K562 (cell line): ENCODE measurements around the gene IMP4. TPM values are rescaled to one million over a fixed set of nuclear protein-coding genes. Genes with fewer than 3 reads are reported as not detected.

Source experiments
- CBFA2T3 ChIP-seq: fragments of 450-650 bp; IDR thresholded peaks from 2 replicates; pipeline ENCODE4 v1.6.1; 2017
- CHCHD3 ChIP-seq: fragments of 250-450 bp; sonication (Bioruptor Pico); IDR thresholded peaks from 2 replicates; pipeline ENCODE4 v2.1.2; 2022; ENCODE audit warnings: mild to moderate bottlenecking
- ETV5 ChIP-seq: sonication (generic); formaldehyde crosslinking; IDR thresholded peaks from 2 replicates; pipeline ENCODE4 v1.4.0; 2020; ENCODE audit warnings: low read depth, mild to moderate bottlenecking, missing genetic modification reagents
- HDAC1 ChIP-seq, 2 experiments: fragments of 450-650 bp; IDR thresholded peaks; 2 replicates each; pipeline ENCODE4 v1.6.1; 2016 to 2017; ENCODE audit warnings: inconsistent platforms in 1 of 2, mild to moderate bottlenecking in 1 of 2, moderate library complexity in 1 of 2
- HNRNPH1 ChIP-seq: fragments of 200-400 bp; formaldehyde crosslinking; optimal IDR thresholded peaks from 2 replicates; pipeline ENCODE3; 2017; ENCODE audit warnings: low read depth, mild to moderate bottlenecking, low read length, moderate library complexity
- MXI1 ChIP-seq: IDR thresholded peaks from 2 replicates; pipeline ENCODE4 v1.6.1; 2011; ENCODE audit warnings: low read depth, mild to moderate bottlenecking, improper control_type of control experiment, low read length
- MYNN ChIP-seq, 2 experiments: sonication (generic); formaldehyde crosslinking in 1 of 2; IDR thresholded peaks; 2 replicates each; pipeline versions ENCODE4 v1.5.0 to v1.6.1; 2016 to 2020; ENCODE audit warnings: antibody characterized with exemption in 1 of 2, missing genetic modification reagents in 1 of 2
- POLR2AphosphoS5 ChIP-seq: IDR thresholded peaks from 2 replicates; pipeline ENCODE4 v1.6.1; 2011; ENCODE audit warnings: mild to moderate bottlenecking, low read depth, low read length, moderate library complexity; ENCODE audit not compliant: control insufficient read depth, insufficient read depth
- RCOR1 ChIP-seq, 2 experiments: IDR thresholded peaks; 2 replicates each; pipeline ENCODE4 v1.6.1; 2012; ENCODE audit warnings: low read depth in 2 of 2, low read length in 2 of 2, borderline replicate concordance in 1 of 2, improper control_type of control experiment in 1 of 2
- SOX6 ChIP-seq: fragments of 450-650 bp; IDR thresholded peaks from 2 replicates; pipeline ENCODE4 v1.6.1; 2014; ENCODE audit warnings: mild to moderate bottlenecking
- SREBF2 ChIP-seq: sonication (generic); formaldehyde crosslinking; IDR thresholded peaks from 2 replicates; pipeline ENCODE4 v1.4.0; 2020; ENCODE audit warnings: mild to moderate bottlenecking, missing genetic modification reagents
- U2AF2 ChIP-seq: fragments of 200-400 bp; formaldehyde crosslinking; optimal IDR thresholded peaks from 2 replicates; pipeline ENCODE3; 2017; ENCODE audit warnings: low read depth, mild to moderate bottlenecking, low read length
- ZNF253 ChIP-seq: fragments of 250-450 bp; sonication (Bioruptor Pico); conservative IDR thresholded peaks from 2 replicates; pipeline ENCODE4 v1.6.1; 2021; ENCODE audit warnings: mild to moderate bottlenecking
- ZNF280A ChIP-seq: fragments of 450-650 bp; IDR thresholded peaks from 2 replicates; pipeline ENCODE4 v1.6.1; 2018; ENCODE audit warnings: mild to moderate bottlenecking, low read depth; ENCODE audit not compliant: partially characterized antibody
- ZNF766 ChIP-seq: fragments of 200-800 bp; sonication (Bioruptor generic); conservative IDR thresholded peaks from 2 replicates; pipeline ENCODE4 v1.6.1; 2016; ENCODE audit warnings: missing genetic modification characterization, missing compliant biosample characterization
- polyA plus RNA-seq, 8 experiments: library from polyadenylated mRNA; depleted of rRNA in 4 of 8; stranded (reverse) in 5 of 8; unstranded in 3 of 8; fragments of >200 nt; fragmentation: Nextera tagmentation in 2 of 8; fragmentation: Illumina TruSeq in 1 of 8; extraction: Ambion mirVana in 2 of 8; extraction: Trizol in 1 of 8; gene quantifications; 2 replicates each; pipeline versions ENCODE4 v1.2.1 to v1.2.3, GENCODE V29; 2011 to 2014; ENCODE audit warnings: inconsistent platforms in 1 of 8, missing spikeins in 1 of 8
- total RNA-seq, 7 experiments: library from RNA; depleted of rRNA in 6 of 7; stranded (reverse); fragments of >200 nt in 6 of 7; fragmentation: Illumina TruSeq in 2 of 7; extraction: Trizol in 2 of 7; gene quantifications; 2 replicates each; pipeline versions ENCODE4 v1.2.1 to v1.2.3, GENCODE V29; 2011 to 2021; ENCODE audit warnings: low replicate concordance in 1 of 7
- TF ChIP-seq, protein P1 (sequence below): sonication (generic); formaldehyde crosslinking; IDR thresholded peaks from 2 replicates; pipeline ENCODE4 v1.8.0; 2022; ENCODE audit warnings: missing genetic modification reagents, mild to moderate bottlenecking, moderate library complexity, borderline replicate concordance
- TF ChIP-seq, protein P2 (sequence below), 2 experiments: IDR thresholded peaks; 2 replicates each; pipeline ENCODE4 v1.6.1; 2011; ENCODE audit warnings: borderline replicate concordance in 1 of 2, control low read depth in 1 of 2, low read depth in 1 of 2, low read length in 1 of 2, mild to moderate bottlenecking in 1 of 2, mixed read lengths in 1 of 2, moderate library complexity in 1 of 2; ENCODE audit not compliant: insufficient read depth in 1 of 2, insufficient read length in 1 of 2, poor library complexity in 1 of 2, severe bottlenecking in 1 of 2; ENCODE audit errors: extremely low read depth in 1 of 2
- TF ChIP-seq, protein P3 (sequence below): sonication (generic); formaldehyde crosslinking; IDR thresholded peaks from 2 replicates; pipeline ENCODE4 v1.8.0; 2022; ENCODE audit warnings: mild to moderate bottlenecking, missing genetic modification reagents

IMP4 gene
- total and polyA plus RNA-seq, 9 of the 15 experiments (the other 6 are each of a cell fraction or from before 2014, with no cell fraction given), result 35.4 to 209 (median 100.0) TPM

GRCh38 chr2:130380096-130380934, 37.6 kb downstream of the IMP4 start (continued):
- TF ChIP-seq, protein P1, sequence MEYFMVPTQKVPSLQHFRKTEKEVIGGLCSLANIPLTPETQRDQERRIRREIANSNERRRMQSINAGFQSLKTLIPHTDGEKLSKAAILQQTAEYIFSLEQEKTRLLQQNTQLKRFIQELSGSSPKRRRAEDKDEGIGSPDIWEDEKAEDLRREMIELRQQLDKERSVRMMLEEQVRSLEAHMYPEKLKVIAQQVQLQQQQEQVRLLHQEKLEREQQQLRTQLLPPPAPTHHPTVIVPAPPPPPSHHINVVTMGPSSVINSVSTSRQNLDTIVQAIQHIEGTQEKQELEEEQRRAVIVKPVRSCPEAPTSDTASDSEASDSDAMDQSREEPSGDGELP, result peak; percentile 38; the same call in 1 of the 2 replicates
- 0 out of 2 replicates have a peak, but pooled peaks have one; percentile 79 for TF ChIP-seq SREBF2 (CRISPR knock-in tag)
- TF ChIP-seq CHCHD3 (CRISPR knock-in tag), result no peak
- peak; percentile 94 for TF ChIP-seq ETV5 (CRISPR knock-in tag)
- TF ChIP-seq, protein P2, sequence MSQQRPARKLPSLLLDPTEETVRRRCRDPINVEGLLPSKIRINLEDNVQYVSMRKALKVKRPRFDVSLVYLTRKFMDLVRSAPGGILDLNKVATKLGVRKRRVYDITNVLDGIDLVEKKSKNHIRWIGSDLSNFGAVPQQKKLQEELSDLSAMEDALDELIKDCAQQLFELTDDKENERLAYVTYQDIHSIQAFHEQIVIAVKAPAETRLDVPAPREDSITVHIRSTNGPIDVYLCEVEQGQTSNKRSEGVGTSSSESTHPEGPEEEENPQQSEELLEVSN (IDR thresholded peaks at IDR 0.05; ENCODE audit: borderline replicate concordance in 1 of 2, extremely low read depth in 1 of 2, insufficient read depth in 1 of 2, insufficient read length in 1 of 2, low read depth in 1 of 2, low read length in 1 of 2, poor library complexity in 1 of 2, severe bottlenecking in 1 of 2), result peak; percentile 78 to 88
- TF ChIP-seq ZNF253 (CRISPR knock-in tag), result no peak
- TF ChIP-seq, protein P3, sequence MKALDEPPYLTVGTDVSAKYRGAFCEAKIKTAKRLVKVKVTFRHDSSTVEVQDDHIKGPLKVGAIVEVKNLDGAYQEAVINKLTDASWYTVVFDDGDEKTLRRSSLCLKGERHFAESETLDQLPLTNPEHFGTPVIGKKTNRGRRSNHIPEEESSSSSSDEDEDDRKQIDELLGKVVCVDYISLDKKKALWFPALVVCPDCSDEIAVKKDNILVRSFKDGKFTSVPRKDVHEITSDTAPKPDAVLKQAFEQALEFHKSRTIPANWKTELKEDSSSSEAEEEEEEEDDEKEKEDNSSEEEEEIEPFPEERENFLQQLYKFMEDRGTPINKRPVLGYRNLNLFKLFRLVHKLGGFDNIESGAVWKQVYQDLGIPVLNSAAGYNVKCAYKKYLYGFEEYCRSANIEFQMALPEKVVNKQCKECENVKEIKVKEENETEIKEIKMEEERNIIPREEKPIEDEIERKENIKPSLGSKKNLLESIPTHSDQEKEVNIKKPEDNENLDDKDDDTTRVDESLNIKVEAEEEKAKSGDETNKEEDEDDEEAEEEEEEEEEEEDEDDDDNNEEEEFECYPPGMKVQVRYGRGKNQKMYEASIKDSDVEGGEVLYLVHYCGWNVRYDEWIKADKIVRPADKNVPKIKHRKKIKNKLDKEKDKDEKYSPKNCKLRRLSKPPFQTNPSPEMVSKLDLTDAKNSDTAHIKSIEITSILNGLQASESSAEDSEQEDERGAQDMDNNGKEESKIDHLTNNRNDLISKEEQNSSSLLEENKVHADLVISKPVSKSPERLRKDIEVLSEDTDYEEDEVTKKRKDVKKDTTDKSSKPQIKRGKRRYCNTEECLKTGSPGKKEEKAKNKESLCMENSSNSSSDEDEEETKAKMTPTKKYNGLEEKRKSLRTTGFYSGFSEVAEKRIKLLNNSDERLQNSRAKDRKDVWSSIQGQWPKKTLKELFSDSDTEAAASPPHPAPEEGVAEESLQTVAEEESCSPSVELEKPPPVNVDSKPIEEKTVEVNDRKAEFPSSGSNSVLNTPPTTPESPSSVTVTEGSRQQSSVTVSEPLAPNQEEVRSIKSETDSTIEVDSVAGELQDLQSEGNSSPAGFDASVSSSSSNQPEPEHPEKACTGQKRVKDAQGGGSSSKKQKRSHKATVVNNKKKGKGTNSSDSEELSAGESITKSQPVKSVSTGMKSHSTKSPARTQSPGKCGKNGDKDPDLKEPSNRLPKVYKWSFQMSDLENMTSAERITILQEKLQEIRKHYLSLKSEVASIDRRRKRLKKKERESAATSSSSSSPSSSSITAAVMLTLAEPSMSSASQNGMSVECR (CRISPR knock-in tag), result no peak
- no peak for TF ChIP-seq U2AF2
- peak; percentile 84 for TF ChIP-seq CBFA2T3
- no peak for TF ChIP-seq MXI1
- TF ChIP-seq MYNN (IDR thresholded peaks at IDR 0.05), result peak; percentile 95
- TF ChIP-seq MYNN (CRISPR knock-in tag; IDR thresholded peaks at IDR 0.05), result no peak
- TF ChIP-seq HDAC1 (IDR thresholded peaks at IDR 0.05), result peak in 1 of 2 experiments; percentile 61; a peak in 1 of 4 replicates
- peak; percentile 59; the same call in 1 of the 2 replicates for TF ChIP-seq ZNF766
- no peak for TF ChIP-seq ZNF280A
- TF ChIP-seq POLR2AphosphoS5, result peak; percentile 66; the same call in 1 of the 2 replicates
- TF ChIP-seq HNRNPH1, result no peak
- TF ChIP-seq RCOR1 (IDR thresholded peaks at IDR 0.05; ENCODE audit: borderline replicate concordance in 1 of 2, low read depth in 2 of 2, low read length in 2 of 2), result peak in 1 of 2 experiments; percentile 84; a peak in 2 of 4 replicates
- 0 out of 2 replicates have a peak, but pooled peaks have one; percentile 37 for TF ChIP-seq SOX6
